HL-60 (cell line): ENCODE measurements around the gene HUS1B.

Experiments used
- DNase-seq, 2 experiments: peaks; one replicate each; pipeline ENCODE4 v3.0.0-alpha.2; 2010 to 2020; ENCODE audit warnings: low read depth in 1 of 2, low spot score in 1 of 2
- H3K27ac ChIP-seq: fragments of 250-450 bp; sonication (Bioruptor Pico); replicated peaks from 2 replicates; pipeline ENCODE4 v1.5.1; 2020; ENCODE audit warnings: mild to moderate bottlenecking, moderate library complexity
- H3K27me3 ChIP-seq: fragments of 250-450 bp; sonication (Bioruptor Pico); 2 replicates; pipeline ENCODE4 v1.5.1; 2021; ENCODE audit warnings: mild to moderate bottlenecking, moderate library complexity; ENCODE audit not compliant: insufficient read depth, poor library complexity, severe bottlenecking
- H3K4me3 ChIP-seq: replicated peaks from 2 replicates; pipeline ENCODE4 v1.5.1; 2011; ENCODE audit warnings: mild to moderate bottlenecking, control low read depth, low read length; ENCODE audit not compliant: insufficient read depth
- GABPA ChIP-seq: IDR thresholded peaks from 2 replicates; pipeline ENCODE4 v1.6.1; 2012; ENCODE audit warnings: low read depth
- POLR2AphosphoS5 ChIP-seq: IDR thresholded peaks from 2 replicates; pipeline ENCODE4 v1.6.1; 2012; ENCODE audit warnings: low read depth
- SPI1 ChIP-seq: IDR thresholded peaks from 2 replicates; pipeline ENCODE4 v1.6.1; 2012; ENCODE audit warnings: low read depth, mild to moderate bottlenecking, borderline replicate concordance
- TF ChIP-seq, protein P1 (sequence below): IDR thresholded peaks from 2 replicates; pipeline ENCODE4 v1.6.1; 2012; ENCODE audit warnings: low read depth; ENCODE audit not compliant: insufficient replicate concordance
- TF ChIP-seq, protein P2 (sequence below): IDR thresholded peaks from one replicate; pipeline ENCODE4 v1.5.1; 2011; ENCODE audit warnings: low read length, control low read depth, inconsistent platforms; ENCODE audit not compliant: insufficient read depth

HUS1B gene

DNA sequence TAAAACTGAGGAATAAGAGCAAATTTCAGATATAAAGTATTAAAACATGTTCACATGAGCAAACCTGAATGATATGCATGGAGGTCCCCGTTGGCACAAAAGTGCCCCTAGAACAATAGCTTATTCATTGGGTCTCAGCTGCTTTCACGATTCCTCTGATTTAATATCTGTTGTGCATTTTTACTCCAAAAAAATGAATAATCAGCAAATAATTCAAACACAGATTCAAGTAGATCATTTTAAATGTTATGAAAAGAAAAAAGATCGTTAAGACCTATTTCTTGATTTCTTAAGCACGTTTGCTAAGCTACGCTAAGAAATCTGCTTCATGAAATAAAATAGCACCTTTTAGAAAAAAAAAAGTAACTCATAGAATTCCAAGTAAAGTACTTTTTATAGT, 21.7 kb downstream of the HUS1B start:
- no peak for TF ChIP-seq SPI1
- TF ChIP-seq, protein P1, sequence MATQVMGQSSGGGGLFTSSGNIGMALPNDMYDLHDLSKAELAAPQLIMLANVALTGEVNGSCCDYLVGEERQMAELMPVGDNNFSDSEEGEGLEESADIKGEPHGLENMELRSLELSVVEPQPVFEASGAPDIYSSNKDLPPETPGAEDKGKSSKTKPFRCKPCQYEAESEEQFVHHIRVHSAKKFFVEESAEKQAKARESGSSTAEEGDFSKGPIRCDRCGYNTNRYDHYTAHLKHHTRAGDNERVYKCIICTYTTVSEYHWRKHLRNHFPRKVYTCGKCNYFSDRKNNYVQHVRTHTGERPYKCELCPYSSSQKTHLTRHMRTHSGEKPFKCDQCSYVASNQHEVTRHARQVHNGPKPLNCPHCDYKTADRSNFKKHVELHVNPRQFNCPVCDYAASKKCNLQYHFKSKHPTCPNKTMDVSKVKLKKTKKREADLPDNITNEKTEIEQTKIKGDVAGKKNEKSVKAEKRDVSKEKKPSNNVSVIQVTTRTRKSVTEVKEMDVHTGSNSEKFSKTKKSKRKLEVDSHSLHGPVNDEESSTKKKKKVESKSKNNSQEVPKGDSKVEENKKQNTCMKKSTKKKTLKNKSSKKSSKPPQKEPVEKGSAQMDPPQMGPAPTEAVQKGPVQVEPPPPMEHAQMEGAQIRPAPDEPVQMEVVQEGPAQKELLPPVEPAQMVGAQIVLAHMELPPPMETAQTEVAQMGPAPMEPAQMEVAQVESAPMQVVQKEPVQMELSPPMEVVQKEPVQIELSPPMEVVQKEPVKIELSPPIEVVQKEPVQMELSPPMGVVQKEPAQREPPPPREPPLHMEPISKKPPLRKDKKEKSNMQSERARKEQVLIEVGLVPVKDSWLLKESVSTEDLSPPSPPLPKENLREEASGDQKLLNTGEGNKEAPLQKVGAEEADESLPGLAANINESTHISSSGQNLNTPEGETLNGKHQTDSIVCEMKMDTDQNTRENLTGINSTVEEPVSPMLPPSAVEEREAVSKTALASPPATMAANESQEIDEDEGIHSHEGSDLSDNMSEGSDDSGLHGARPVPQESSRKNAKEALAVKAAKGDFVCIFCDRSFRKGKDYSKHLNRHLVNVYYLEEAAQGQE: no peak
- TF ChIP-seq, protein P2, sequence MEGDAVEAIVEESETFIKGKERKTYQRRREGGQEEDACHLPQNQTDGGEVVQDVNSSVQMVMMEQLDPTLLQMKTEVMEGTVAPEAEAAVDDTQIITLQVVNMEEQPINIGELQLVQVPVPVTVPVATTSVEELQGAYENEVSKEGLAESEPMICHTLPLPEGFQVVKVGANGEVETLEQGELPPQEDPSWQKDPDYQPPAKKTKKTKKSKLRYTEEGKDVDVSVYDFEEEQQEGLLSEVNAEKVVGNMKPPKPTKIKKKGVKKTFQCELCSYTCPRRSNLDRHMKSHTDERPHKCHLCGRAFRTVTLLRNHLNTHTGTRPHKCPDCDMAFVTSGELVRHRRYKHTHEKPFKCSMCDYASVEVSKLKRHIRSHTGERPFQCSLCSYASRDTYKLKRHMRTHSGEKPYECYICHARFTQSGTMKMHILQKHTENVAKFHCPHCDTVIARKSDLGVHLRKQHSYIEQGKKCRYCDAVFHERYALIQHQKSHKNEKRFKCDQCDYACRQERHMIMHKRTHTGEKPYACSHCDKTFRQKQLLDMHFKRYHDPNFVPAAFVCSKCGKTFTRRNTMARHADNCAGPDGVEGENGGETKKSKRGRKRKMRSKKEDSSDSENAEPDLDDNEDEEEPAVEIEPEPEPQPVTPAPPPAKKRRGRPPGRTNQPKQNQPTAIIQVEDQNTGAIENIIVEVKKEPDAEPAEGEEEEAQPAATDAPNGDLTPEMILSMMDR: no peak
- TF ChIP-seq POLR2AphosphoS5: no peak
- TF ChIP-seq GABPA: no peak
- DNase-seq: no peak

DNA sequence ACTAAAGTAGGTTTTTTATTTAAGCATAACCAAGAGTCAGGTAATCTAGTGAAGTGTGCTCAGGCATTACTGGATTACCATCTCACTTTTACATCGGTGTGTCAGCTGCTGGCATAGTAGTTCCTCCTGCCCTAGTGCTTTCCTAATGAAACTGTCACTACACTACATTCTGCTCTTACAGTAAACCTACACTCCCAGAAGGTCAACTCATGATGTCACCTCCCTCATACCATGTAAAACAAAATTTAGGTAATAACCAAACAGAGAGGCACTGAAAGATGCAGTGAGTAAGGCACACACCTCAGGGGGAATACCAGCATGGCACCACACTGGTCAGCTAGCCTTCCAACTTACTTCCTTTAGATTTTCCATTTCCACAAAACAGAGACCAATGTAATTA, 23.3 kb downstream of the HUS1B start:
- DNase-seq: no peak
- TF ChIP-seq SPI1: no peak
- TF ChIP-seq, protein P1: no peak
- TF ChIP-seq, protein P2: no peak
- no peak for TF ChIP-seq POLR2AphosphoS5
- no peak for TF ChIP-seq GABPA
- no peak overlapping the region for H3K27ac ChIP-seq
- H3K27me3 ChIP-seq: no peaks in the 10 kb centered on the region
- H3K4me3 ChIP-seq: no peak overlapping the region

More for the DNA sequence above, 21.7 kb downstream of the HUS1B start:
- Histone ChIP-seq H3K27ac (no peak overlapping the region), H3K4me3 (no peak overlapping the region), H3K27me3 (no peaks in the 10 kb centered on the region)

DNA sequence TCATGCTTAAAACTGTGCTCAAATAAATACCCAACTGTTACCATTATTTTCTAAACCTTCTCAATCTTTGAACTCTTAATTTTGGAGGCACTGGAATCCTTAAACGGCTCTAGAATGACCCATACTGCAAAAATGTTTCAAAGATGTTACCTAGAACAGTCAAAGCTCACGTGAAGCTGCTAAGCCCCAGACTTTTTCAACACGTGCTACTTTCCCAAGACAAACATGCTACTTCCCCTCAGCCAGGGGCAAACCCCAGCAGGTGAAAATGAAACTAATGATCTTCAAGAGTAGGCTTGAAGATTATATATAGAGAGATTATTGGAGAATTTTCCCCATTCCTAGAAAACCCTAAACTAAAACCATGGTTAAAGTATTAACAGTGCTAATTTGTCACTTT, 28.1 kb downstream of the HUS1B start:
- DNase-seq: peak in 1 of 2 experiments; percentile 3
- H3K27ac ChIP-seq: no peak overlapping the region
- TF ChIP-seq, protein P2: no peak
- TF ChIP-seq, protein P1: no peak
- TF ChIP-seq POLR2AphosphoS5: no peak
- TF ChIP-seq SPI1: no peak
- no peak for TF ChIP-seq GABPA
- no peak overlapping the region for H3K4me3 ChIP-seq
- H3K27me3 ChIP-seq: no peaks in the 10 kb centered on the region
